HG02610 (cell line): ENCODE data around the gene DLEC1.

Experiments
- ATAC-seq: cut with Tn5 transposase; IDR thresholded peaks from one replicate; pipeline ENCODE4 v1.9.1; 2021; ENCODE audit warnings: mild to moderate bottlenecking, moderate library complexity; ENCODE audit not compliant: unreplicated experiment

DLEC1 gene, protein sequence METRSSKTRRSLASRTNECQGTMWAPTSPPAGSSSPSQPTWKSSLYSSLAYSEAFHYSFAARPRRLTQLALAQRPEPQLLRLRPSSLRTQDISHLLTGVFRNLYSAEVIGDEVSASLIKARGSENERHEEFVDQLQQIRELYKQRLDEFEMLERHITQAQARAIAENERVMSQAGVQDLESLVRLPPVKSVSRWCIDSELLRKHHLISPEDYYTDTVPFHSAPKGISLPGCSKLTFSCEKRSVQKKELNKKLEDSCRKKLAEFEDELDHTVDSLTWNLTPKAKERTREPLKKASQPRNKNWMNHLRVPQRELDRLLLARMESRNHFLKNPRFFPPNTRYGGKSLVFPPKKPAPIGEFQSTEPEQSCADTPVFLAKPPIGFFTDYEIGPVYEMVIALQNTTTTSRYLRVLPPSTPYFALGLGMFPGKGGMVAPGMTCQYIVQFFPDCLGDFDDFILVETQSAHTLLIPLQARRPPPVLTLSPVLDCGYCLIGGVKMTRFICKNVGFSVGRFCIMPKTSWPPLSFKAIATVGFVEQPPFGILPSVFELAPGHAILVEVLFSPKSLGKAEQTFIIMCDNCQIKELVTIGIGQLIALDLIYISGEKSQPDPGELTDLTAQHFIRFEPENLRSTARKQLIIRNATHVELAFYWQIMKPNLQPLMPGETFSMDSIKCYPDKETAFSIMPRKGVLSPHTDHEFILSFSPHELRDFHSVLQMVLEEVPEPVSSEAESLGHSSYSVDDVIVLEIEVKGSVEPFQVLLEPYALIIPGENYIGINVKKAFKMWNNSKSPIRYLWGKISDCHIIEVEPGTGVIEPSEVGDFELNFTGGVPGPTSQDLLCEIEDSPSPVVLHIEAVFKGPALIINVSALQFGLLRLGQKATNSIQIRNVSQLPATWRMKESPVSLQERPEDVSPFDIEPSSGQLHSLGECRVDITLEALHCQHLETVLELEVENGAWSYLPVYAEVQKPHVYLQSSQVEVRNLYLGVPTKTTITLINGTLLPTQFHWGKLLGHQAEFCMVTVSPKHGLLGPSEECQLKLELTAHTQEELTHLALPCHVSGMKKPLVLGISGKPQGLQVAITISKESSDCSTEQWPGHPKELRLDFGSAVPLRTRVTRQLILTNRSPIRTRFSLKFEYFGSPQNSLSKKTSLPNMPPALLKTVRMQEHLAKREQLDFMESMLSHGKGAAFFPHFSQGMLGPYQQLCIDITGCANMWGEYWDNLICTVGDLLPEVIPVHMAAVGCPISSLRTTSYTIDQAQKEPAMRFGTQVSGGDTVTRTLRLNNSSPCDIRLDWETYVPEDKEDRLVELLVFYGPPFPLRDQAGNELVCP (N-terminal part only)

DNA sequence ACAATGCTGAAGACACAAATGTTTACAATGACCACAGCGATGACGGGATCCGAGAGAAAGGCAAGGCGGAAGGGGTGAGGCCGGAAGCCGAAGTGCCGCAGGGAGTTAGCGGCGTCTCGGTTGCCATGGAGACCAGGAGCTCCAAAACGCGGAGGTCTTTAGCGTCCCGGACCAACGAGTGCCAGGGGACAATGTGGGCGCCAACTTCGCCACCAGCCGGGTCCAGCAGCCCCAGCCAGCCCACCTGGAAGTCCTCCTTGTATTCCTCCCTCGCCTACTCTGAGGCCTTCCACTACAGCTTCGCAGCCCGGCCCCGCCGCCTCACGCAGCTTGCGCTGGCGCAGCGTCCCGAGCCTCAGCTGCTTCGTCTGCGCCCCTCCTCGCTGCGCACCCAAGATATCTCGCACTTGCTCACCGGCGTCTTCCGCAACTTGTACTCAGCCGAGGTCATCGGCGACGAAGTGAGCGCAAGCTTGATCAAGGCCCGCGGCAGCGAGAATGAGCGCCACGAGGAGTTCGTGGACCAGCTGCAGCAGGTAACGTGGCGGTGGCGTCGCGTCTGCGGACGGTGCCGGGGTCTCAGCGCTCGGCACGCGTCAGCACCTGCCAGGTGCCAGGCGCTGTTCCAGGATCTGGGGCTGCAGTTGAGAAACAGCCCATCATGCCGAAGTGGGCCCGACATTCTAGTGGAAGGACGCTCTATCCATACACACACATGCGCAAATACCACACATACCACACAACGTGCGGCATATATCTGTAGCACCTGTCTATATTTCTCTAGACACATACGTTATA, at the start of gene DLEC1:
Gene DLEC1, plus strand, starts transcription at position 108 of the 798 bp plus-strand sequence. Its CDS starts 18 bp downstream, at position 126.
- ATAC-seq = peak; percentile 88

DNA sequence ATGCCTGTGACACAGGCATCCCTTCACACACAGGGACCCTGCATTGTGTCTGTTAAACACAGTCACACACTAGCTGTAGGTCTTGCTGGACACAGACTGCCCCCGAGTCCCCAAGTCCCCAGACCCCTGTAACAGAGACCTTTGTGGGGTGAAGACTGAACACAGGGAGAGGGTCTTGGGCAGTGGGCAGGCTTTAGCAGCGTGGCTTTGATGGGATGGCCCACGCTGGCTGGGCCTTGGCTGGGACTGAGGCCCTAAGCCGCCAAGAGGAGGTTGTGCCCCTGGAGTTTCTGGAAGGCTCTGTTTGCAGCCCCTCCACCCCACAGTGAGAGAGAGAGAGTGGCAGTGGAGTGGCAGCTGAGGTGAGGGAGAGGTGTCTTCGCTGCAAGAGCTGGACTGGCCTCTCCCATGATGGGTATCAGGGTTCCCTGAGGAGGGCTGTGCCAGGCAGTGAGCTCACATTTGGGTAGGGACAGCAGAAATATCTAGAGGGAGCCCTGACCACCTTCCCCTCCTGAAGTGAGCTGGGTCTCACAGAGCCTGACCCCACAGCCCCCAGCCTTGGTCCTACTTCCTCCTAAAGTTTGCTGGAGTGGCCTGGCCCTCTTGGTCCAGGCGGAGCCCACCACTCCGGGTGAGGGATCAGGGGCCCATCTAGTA, 49.1 kb upstream of the DLEC1 start:
- no peak for ATAC-seq

DNA sequence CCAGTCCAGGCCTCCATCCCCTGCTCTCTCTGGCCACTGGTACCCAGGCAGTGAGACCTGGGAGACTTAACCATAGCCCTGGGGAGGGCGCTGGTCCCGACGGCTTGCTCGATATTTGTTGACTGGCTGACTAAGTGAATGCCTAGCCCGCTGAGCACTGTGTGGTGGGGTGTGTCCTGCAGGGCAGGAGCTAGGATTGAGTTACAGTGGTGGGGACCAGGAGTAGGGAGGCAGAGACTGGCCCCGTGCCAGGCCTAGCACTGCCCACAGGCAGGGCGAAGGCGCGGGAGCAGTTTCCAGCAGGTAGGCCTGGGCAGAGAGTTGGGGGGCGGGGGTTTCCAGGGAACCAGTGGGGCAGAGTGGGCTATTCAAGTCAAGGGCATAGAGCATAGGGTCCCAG, 48.5 kb upstream of the DLEC1 start, which contains the start of gene VILL:
Gene VILL, plus strand, starts transcription at position 260 of the 400 bp plus-strand sequence. CDS start 2,887 bp downstream, outside the sequence.
- no peak for ATAC-seq

DNA sequence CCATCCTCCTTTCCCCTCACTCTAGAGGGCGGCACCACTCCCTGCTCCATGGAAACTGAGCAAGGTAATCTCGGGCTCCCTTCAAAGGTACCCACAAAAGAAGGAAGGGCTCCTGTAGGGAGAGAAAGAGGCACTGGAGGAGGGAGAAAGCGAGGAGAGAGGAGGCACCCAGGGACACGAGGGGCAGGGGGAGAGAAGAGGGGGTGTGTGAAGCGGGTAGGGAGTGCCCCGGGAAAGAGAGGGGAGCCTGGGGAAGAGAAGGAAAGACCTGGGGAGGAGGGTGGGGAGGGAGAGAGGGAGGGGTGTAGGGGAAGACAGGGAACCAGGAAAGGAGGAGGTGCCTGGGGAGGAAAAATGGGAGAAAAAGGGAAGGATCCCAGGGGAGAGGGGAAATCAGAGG, 47.9 kb upstream of the DLEC1 start:
- no peak for ATAC-seq

DNA sequence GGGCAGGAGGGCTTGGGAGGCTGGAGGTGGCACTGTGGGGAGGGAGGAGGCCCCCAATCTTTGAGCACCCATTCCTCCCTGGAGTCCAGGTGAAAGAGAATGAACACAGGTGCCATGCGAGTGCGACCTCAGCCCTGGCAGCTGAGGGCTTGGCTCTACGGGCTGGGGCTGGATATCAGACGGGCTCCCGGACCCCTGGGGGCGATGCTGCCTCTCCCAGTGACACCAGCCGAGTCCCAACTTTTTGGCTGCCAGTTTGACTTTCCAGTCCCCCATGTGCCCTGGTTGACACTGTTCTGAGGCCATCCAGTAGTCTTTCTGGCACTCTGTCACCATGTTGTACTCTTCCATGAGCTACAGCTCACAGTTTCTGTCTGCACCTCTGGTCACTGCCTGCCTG, 47.2 kb upstream of the DLEC1 start:
- no peak for ATAC-seq

DNA sequence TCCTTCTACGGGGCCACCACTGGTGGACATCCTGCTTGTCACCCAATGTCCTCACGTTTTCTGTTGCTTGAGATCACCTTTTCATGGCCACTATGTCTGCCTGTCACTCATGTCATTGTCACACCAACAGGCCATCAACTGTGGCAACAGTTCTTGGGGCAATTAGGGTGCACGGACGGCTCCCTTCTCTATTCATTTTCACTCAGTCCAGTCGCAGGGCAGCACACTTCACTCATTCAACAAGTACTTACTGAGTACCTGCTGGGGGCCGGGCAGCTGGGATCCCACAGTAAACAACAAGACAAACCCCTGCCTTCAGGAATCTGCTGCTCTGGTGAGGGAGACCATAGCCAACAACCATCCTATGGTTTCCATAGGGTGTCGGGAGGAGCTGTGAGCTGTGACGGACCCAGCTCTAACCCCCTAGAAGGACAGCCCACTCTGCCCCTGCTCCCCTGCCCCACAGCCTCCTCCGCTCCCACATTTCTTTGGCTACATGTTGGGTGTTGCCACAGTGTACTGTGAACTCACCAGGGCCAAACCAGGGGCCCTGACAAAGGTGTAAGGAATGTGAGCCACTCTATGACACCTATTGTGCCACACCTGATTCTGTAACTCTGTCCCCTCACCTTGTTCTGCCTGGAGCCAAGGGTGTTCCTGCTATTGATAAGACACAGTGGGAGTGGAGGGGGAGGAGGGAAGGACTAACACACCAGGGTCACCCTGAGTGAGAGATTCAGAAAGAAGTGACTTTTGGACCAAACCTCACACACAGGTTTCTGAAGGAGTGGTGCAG, 46.5 kb upstream of the DLEC1 start:
- no peak for ATAC-seq

DNA sequence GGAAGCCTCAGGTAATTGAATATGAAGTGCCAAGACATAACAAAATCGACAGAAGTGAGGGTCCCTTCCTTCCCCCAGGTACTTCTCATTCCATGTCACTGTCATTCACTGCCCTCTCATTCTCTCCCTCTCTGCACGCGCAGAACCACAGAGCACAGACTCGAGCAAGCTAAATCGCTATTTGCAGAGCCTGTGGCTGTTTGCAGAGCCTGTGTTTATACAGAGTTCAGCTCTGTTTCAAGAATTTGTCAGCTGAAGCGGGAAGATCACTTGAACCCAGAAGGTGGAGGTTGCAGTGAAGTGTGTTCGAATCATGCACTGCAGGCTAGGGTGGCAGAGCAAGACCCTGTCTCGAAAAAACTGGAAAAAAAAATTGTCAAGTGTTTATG, 45.9 kb upstream of the DLEC1 start:
- ATAC-seq = no peak

DNA sequence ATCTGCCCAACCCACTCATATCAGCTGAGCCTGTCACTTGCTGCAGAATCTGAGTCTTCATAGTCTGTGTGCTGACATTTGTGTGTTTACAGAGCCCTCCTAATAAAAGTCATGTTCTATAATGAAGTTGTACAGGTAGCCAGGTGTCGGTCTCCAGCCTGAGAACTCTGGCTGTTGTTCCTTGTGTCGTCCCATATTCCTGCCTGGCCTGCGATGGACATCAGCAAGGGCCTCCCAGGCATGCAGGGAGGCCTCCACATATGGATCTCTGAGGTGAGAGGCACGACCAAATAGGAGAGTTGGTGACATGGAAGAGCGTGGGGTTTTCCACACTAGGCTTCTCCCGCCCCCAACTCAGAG, 45.6 kb upstream of the DLEC1 start:
- no peak for ATAC-seq

DNA sequence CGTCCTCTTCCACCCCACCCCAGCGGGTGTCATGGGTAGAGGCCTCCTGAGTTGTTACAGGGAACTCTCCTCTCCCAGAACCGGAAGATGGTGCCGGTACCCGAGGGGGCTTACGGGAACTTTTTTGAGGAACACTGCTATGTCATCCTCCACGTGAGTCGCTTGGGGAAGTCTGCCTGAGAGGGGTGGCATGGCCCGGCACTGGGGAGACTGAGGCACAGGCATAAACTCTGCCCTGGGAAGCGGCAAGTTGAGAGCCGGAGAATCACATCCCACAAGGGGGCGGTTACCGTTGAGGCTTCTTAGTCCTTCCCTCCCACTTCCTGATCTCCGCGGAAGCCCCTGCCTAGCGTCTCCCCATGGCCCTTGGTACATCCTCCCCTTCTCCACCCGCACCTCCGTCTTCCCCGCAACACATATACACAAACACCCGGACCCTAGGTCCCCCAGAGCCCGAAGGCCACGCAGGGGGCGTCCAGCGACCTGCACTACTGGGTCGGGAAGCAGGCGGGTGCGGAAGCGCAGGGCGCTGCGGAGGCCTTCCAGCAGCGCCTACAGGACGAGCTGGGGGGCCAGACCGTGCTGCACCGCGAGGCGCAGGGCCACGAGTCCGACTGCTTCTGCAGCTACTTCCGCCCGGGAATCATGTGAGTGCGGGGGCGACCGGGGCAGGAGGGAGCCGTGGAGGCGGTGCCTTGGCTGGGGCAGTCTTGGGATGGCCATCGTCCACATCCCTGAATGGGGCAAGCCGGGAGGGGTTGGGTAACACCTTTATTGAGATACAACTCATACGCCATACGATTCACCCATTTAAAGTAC, 45.0 kb upstream of the DLEC1 start:
- ATAC-seq = peak; percentile 60

DNA sequence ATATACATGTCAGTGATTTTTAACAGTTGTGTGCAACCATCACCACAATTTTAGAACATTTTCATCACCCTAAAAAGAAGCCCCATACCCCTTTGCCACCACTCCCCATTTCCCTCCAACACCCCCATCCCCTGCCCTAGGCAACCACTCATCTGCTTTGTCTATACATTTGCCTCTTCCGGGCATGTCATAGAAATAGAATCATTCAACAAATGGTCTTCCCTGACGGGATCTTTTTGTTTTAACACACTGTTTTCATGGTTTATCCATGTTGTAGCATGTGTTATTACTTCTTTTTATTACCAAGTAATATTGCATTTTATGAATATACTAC, 44.4 kb upstream of the DLEC1 start:
- ATAC-seq = no peak

DNA sequence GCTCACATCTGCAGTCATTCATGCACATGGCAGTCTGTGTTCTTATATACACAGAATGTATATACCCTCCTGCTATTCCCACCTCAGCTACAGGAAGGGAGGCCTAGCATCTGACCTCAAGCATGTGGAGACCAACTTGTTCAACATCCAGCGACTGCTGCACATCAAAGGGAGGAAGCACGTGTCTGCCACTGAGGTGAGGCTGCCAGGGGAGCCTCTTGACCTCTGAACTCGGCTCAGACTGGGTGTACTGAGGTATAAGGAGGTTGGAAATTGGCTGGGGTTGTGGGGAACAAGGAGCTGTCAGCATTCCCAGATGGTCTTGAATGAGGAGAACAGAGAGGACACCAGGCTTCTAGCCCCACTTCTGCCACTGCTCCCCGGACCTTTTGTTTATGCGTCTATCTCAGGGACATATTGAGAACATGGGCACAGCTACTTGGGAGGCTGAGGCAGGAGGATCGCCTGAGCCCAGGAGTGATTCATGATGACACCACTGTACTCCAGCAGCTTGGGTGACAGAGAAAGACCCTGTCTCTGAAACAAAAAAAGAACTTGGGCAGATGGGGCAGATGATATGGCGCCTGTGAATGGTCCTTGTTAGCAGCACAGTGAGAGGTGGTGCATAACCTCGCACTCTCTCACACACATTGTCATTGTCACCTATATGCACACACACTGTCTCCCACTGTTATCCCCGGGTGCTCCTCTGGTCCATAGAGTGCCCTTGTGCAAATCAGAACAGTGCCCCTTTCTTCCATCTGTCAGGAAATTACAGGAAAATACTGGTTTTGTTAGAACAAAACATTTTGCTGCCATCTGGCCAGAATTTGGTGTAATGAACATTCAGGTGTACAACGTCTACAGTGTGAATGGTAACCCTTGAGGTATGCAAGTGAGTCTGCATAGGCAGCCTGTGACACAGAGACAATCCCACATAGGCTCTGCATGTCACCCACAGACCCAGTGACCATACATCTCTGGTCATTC, 43.1 kb upstream of the DLEC1 start:
- ATAC-seq = no peak

DNA sequence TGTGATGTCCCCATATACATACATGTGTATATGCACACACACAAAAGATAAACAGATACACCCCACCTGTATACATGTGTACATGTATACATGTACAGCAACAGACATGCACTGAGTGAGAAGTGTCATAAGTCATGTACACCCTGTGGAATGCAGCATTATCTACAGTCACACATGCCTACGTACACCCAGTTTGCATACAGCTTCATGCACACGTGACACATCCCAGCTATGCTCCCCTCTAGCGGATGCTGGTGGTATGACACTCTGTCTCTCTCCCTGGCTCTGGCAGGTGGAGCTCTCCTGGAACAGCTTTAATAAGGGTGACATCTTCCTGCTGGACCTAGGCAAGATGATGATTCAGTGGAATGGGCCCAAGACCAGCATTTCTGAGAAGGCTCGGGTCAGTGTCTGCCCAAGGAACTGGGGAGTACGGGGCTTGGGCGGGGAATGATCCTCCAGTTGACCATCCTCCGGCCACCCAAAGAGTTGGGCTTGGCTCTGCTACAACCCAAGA, 42.2 kb upstream of the DLEC1 start:
- peak; percentile 57 for ATAC-seq

DNA sequence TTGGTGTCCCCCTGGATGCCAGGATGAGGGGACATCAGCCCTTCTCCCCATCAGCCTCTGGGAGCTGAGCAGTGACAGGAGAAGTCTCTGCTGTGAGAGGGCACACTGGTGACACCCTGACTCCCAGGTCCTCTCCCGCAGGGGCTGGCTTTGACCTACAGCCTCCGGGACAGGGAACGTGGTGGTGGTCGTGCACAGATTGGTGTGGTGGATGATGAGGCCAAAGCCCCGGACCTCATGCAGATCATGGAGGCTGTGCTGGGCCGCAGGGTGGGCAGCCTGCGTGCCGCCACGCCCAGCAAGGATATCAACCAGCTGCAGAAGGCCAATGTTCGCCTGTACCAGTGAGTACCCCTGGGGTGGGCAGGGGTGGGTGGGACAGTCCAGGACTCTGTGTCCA, 41.7 kb upstream of the DLEC1 start:
- no peak for ATAC-seq

DNA sequence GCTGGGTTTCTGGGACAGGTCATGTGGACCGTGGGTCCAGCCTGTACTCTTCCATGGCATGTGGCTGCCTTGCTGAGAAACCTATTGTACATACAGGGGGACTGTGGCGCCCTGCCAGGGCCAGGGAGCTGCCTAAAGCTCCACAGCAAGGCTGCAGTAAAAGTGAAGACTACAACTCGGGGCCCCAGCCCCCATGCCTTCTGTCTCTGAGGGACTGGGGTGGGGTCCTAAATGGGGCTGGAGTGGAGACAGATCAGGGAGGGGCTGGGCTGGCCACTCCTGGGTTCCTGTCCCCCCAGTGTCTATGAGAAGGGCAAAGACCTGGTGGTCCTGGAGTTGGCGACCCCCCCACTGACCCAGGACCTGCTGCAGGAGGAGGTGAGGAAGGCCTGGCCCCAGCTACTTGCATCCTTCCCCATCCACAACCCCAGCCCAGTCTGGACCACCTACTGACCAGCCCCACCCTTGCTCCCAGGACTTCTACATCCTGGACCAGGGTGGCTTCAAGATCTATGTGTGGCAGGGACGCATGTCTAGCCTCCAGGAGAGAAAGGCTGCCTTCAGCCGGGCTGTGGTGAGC, 41.1 kb upstream of the DLEC1 start:
- no peak for ATAC-seq

DNA sequence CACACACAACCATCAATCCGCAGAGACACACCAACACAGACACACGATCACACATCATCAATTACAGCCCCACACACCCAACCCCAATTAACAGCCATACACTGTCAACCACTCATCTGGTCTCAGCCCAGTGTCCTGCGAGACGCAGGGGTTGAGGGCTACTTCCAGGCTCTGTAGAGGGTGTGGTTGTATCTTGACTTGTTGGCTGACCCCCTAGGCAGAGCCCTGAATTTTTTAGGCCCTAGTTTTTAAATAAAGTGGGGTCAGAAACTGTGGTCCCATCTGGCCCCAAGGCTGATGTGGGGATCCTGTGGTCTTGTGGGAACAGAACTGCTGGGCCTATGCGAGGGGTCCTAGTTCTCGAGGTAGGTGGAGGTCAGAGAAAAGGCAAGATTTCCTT, 39.2 kb upstream of the DLEC1 start:
- ATAC-seq = no peak

DNA sequence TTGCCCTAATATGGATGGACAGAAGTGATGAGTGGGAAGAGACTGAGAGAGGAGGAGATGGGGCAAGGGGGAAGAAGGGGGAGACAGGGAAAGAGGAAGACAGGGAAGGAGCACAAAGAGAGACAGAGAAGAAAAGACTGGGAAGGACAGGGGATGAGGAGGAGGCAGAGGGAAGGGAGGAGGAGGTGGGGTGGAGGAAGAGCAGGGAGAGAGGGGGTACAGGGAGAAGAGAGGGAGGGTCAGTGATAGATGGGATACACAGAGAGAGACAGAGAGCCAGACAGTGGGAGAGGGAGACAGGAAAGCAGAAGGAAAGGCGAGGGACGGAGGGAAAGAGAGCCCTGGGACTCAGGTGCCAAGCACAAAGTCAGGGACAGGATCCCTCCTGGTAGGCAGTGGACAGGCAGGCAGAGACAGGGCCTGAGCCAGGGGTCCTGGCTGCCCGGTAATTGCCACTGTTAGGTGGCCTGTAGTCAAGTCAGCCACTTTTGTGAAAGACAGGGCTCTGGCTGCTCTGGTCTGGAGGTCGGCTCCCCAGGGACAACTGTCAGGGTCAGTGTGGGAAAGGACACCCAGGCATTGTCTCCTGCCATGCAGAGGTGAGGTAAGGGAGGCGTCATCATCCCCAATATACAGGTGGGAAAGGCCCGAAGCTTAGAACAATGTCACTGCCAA, 38.6 kb upstream of the DLEC1 start:
- ATAC-seq = no peak
